Progenitor cell of endocrine pancreas (in vitro differentiated cells): Measurements from ENCODE around the gene SYNJ1. TPM values are rescaled to one million over a fixed set of nuclear protein-coding genes. Genes with fewer than 3 reads are reported as not detected.
A peak's percentile ranks its signal among the peaks of the same experiment; 100 is the strongest.

Experiments
- DNase-seq: peaks from one replicate; pipeline ENCODE4 v3.0.0; 2021; ENCODE audit warnings: low spot score; ENCODE audit not compliant: unreplicated experiment
- H3K27ac Mint-ChIP-seq: 2 replicates; pipeline ENCODE4 v1.8.0; 2021; ENCODE audit warnings: mild to moderate bottlenecking, moderate library complexity, mixed read lengths
- H3K27me3 Mint-ChIP-seq: 2 replicates; pipeline ENCODE4 v1.8.0; 2021; ENCODE audit warnings: mixed read lengths
- H3K36me3 Mint-ChIP-seq: 2 replicates; pipeline ENCODE4 v1.8.0; 2022; ENCODE audit warnings: mixed read lengths; ENCODE audit not compliant: insufficient read depth
- H3K4me1 Mint-ChIP-seq: 2 replicates; pipeline ENCODE4 v1.8.0; 2021; ENCODE audit warnings: low read depth, mixed read lengths
- H3K4me3 Mint-ChIP-seq: 2 replicates; pipeline ENCODE4 v1.8.0; 2021; ENCODE audit warnings: low read depth, mild to moderate bottlenecking, moderate library complexity, mixed read lengths
- H3K9me3 Mint-ChIP-seq: 2 replicates; pipeline ENCODE4 v1.8.0; 2021; ENCODE audit warnings: low read depth, mixed read lengths
- total RNA-seq: library from RNA; stranded (reverse); gene quantifications from 2 replicates; pipeline ENCODE4 v1.2.1, GENCODE V29; 2021
- TF ChIP-seq, protein P1 (sequence below): fragments of 200-600 bp; sonication (generic); IDR thresholded peaks from one replicate; pipeline ENCODE4 v1.5.0; 2021; ENCODE audit warnings: antibody characterized with exemption, mild to moderate bottlenecking; ENCODE audit not compliant: unreplicated experiment

Gene SYNJ1
- total RNA-seq, 1 donor from 2014 or later = 10.1 TPM

GRCh38 chr21:32757804-32758203, 30.0 kb upstream of the SYNJ1 start:
- no peaks in the 10 kb centered on the region for H3K27me3 Mint-ChIP-seq
- no peaks in the 10 kb centered on the region for H3K9me3 Mint-ChIP-seq
- no peak overlapping the region for H3K4me3 Mint-ChIP-seq
- no peak for DNase-seq
- peaks cover 47% of the 10 kb centered on the region for H3K36me3 Mint-ChIP-seq
- TF ChIP-seq, protein P1, sequence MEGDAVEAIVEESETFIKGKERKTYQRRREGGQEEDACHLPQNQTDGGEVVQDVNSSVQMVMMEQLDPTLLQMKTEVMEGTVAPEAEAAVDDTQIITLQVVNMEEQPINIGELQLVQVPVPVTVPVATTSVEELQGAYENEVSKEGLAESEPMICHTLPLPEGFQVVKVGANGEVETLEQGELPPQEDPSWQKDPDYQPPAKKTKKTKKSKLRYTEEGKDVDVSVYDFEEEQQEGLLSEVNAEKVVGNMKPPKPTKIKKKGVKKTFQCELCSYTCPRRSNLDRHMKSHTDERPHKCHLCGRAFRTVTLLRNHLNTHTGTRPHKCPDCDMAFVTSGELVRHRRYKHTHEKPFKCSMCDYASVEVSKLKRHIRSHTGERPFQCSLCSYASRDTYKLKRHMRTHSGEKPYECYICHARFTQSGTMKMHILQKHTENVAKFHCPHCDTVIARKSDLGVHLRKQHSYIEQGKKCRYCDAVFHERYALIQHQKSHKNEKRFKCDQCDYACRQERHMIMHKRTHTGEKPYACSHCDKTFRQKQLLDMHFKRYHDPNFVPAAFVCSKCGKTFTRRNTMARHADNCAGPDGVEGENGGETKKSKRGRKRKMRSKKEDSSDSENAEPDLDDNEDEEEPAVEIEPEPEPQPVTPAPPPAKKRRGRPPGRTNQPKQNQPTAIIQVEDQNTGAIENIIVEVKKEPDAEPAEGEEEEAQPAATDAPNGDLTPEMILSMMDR = no peak
- H3K4me1 Mint-ChIP-seq = peaks cover 29% of the 10 kb centered on the region
- peak overlapping the region; percentile 59 for H3K27ac Mint-ChIP-seq

DNA sequence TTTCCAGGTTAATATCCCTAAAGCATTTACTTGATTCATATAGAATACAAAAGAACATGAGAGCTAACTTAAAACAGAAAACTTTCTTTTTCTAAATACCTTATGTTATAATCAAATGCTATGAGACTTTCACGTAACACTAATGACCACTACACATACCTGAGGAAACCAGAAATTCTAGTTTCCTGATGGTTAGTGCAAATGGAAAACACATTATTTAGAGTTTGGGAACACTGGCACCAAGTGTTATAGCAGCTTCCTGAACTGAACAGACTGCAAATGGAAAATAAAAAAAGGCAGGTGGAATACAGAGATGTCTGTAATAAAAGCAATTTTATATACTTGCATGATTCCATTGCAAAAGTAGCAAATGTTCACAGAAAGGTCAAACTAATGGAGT, 28.3 kb upstream of the SYNJ1 start:
- peaks cover 29% of the 10 kb centered on the region for H3K4me1 Mint-ChIP-seq
- H3K4me3 Mint-ChIP-seq = peak overlapping the region; percentile 21
- TF ChIP-seq, protein P1 = no peak
- H3K9me3 Mint-ChIP-seq = no peaks in the 10 kb centered on the region
- peak overlapping the region; percentile 62 for H3K27ac Mint-ChIP-seq
- H3K27me3 Mint-ChIP-seq = no peaks in the 10 kb centered on the region
- no peak for DNase-seq
- peaks cover 42% of the 10 kb centered on the region for H3K36me3 Mint-ChIP-seq

DNA sequence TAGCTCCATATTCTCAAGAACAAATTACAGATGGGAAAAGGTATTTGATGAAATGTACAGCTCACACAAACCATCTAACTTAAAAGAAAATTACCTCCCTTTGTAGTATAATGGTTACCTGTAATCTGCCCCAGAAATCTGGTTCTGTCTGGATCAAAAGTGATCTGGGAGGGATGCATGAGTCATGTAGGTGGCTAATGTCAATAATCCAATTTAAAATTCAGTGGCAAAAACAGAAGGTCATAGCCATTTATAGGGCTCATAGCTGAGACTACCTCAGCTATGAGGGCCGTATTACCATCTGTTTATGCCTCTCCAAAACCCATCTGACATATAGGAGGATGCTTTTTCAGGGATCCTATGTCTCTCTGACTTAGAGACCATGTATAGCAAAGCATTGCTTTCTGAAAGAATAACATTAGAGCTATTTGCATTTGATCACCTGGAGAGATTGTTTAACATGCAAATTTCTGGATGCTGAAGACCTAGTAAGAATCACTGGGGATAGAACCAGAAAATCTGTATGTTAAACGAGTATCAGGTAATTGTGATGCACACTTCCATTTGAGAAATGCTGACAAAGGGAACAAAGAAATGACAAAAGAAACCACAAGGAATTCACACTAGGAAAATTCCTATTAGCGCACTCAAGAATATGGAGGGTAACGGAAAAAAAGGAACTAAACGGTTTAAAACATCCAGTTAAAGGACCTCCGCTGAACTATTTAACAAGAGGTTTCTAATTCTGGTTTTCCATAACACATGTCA, 26.2 kb upstream of the SYNJ1 start:
- Mint-ChIP-seq H3K36me3 (peaks cover 38% of the 10 kb centered on the region), H3K9me3 (no peaks in the 10 kb centered on the region), H3K4me3 (no peak overlapping the region), H3K4me1 (peaks cover 31% of the 10 kb centered on the region), H3K27ac (no peak overlapping the region), H3K27me3 (no peaks in the 10 kb centered on the region)
- DNase-seq = no peak
- TF ChIP-seq, protein P1 = no peak

GRCh38 chr21:32750405-32750804, 22.6 kb upstream of the SYNJ1 start:
- Mint-ChIP-seq H3K9me3 (no peaks in the 10 kb centered on the region), H3K4me1 (peaks cover 7% of the 10 kb centered on the region), H3K4me3 (no peak overlapping the region), H3K36me3 (peaks cover 52% of the 10 kb centered on the region), H3K27ac (no peak overlapping the region), H3K27me3 (no peaks in the 10 kb centered on the region)
- TF ChIP-seq, protein P1 = no peak
- DNase-seq = no peak

GRCh38 chr21:32749662-32750061, 21.8 kb upstream of the SYNJ1 start:
- H3K27me3 Mint-ChIP-seq = no peaks in the 10 kb centered on the region
- DNase-seq = no peak
- H3K4me1 Mint-ChIP-seq = peaks cover 1% of the 10 kb centered on the region
- no peaks in the 10 kb centered on the region for H3K9me3 Mint-ChIP-seq
- no peak overlapping the region for H3K4me3 Mint-ChIP-seq
- TF ChIP-seq, protein P1 = no peak
- H3K36me3 Mint-ChIP-seq = peaks cover 49% of the 10 kb centered on the region
- peak overlapping the region; percentile 45 for H3K27ac Mint-ChIP-seq
